HFFc6 (cell line): Measurements from ENCODE around the gene PLXNB2. TPM values are rescaled to one million over a fixed set of nuclear protein-coding genes. Genes with fewer than 3 reads are reported as not detected.
"Not testable (repeated sequence)": the region's sequence is repeated elsewhere in the genome, so short reads cannot be mapped to it uniquely, and the experiment has no call there.

Source experiments
- DNase-seq: peaks from one replicate; pipeline ENCODE4 v3.0.0-alpha.2; 2018
- H3K27ac Mint-ChIP-seq: 2 replicates; pipeline ENCODE4 v1.8.0; 2020; ENCODE audit warnings: mild to moderate bottlenecking, mixed read lengths
- H3K27me3 Mint-ChIP-seq: 2 replicates; pipeline ENCODE4 v1.8.0; 2021; ENCODE audit warnings: mild to moderate bottlenecking, moderate library complexity, mixed read lengths; ENCODE audit not compliant: insufficient read depth
- H3K36me3 Mint-ChIP-seq: 2 replicates; pipeline ENCODE4 v1.8.0; 2021; ENCODE audit warnings: low read depth, mixed read lengths
- H3K4me1 Mint-ChIP-seq: 2 replicates; pipeline ENCODE4 v1.8.0; 2020; ENCODE audit warnings: low read depth, mixed read lengths
- H3K4me3 Mint-ChIP-seq: 2 replicates; pipeline ENCODE4 v1.8.0; 2020; ENCODE audit warnings: mild to moderate bottlenecking, moderate library complexity, mixed read lengths
- H3K9me3 Mint-ChIP-seq: 2 replicates; pipeline ENCODE4 v1.8.0; 2020; ENCODE audit warnings: mild to moderate bottlenecking, mixed read lengths
- total RNA-seq, 6 experiments: library from RNA; stranded (reverse); fragmentation: NEBNext Ultra II Directional; extraction: Animal tissue kit (Norgen Biotek cat#: 25700); gene quantifications; 2 replicates in 1 of 6; 3 replicates in 5 of 6; pipeline ENCODE4 v1.2.3, GENCODE V29; 2021
- TF ChIP-seq, protein P1 (sequence below): fragments of 200-600 bp; sonication (generic); IDR thresholded peaks from 2 replicates; pipeline ENCODE4 v1.5.0; 2021; ENCODE audit warnings: antibody characterized with exemption, mild to moderate bottlenecking

The PLXNB2 gene
- total RNA-seq, 6 experiments from 2014 or later, result 280 to 370 (median 291) TPM

DNA sequence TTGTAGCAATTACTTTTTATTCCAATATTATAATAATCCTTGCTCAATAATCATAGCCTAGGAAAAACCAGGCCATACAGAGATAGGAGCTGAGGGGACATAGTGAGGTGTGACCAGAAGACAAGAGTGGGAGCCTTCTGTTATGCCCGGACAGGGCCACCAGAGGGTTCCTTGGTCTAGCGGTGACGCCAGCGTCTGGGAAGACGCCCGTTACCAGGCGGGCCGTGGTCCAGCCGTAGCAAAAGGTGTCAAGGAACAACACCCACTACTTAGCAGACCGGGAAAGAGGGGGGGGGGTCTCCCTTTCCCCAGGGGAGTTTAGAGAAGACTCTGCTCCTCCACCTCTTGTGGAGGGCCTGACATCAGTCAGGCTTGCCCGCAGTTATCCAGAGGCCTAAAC is 34.1 kb downstream of the PLXNB2 start:
- not testable (repeated sequence) for H3K27ac Mint-ChIP-seq, DNase-seq, H3K9me3 Mint-ChIP-seq, H3K4me1 Mint-ChIP-seq, H3K4me3 Mint-ChIP-seq
- H3K36me3 Mint-ChIP-seq, result peaks cover 18% of the 10 kb centered on the region
- TF ChIP-seq, protein P1, sequence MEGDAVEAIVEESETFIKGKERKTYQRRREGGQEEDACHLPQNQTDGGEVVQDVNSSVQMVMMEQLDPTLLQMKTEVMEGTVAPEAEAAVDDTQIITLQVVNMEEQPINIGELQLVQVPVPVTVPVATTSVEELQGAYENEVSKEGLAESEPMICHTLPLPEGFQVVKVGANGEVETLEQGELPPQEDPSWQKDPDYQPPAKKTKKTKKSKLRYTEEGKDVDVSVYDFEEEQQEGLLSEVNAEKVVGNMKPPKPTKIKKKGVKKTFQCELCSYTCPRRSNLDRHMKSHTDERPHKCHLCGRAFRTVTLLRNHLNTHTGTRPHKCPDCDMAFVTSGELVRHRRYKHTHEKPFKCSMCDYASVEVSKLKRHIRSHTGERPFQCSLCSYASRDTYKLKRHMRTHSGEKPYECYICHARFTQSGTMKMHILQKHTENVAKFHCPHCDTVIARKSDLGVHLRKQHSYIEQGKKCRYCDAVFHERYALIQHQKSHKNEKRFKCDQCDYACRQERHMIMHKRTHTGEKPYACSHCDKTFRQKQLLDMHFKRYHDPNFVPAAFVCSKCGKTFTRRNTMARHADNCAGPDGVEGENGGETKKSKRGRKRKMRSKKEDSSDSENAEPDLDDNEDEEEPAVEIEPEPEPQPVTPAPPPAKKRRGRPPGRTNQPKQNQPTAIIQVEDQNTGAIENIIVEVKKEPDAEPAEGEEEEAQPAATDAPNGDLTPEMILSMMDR, result 0 out of 2 replicates have a peak, but pooled peaks have one; percentile 28
- H3K27me3 Mint-ChIP-seq, result peaks cover 11% of the 10 kb centered on the region

DNA sequence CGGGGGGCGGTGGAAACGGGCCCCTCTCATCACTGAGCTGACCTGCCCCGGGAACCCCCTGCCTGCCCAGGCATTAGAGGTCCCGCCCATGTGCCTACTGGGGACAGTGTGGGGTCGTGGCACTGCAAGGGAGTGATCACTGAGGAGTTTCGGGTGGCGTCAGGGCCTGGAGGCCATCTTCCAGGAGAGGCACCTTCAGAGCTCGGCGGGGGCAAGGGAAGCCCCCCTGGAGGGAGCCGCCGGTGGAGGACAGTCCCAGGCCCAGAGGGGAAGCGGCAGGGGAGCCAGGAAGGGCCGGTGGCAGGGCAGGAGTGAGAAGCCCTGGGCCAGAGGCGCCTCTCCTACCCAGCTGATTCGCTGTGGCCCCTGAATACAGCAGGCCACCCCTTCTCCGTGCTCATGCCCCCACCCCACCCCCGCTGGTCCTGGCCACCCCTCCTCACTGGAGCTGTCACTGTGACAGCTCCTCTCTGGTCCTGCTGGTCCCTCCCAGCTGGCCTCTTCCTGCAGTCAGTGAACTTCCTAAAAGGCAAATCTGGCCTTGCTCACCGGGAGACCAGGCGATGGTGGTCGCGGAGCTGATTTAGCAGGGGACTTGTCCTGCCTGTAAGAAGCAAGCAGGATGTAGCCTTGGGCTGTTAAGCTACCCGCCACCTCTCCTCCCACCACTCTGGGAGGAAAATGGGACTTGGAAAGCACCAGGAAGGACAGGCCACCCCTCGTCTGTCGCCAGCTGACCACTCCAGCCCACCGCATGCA is 35.2 kb downstream of the PLXNB2 start:
- no peak for DNase-seq
- peak overlapping the region; percentile 26; the same call in 1 of the 2 replicates for H3K27ac Mint-ChIP-seq
- peaks cover 14% of the 10 kb centered on the region for H3K36me3 Mint-ChIP-seq
- H3K4me1 Mint-ChIP-seq, result peaks cover 7% of the 10 kb centered on the region; the same call in 1 of the 2 replicates
- H3K27me3 Mint-ChIP-seq, result peaks cover 12% of the 10 kb centered on the region
- no peaks in the 10 kb centered on the region for H3K9me3 Mint-ChIP-seq
- H3K4me3 Mint-ChIP-seq, result no peak overlapping the region
- TF ChIP-seq, protein P1, result no peak; the same call in 1 of the 2 replicates

DNA sequence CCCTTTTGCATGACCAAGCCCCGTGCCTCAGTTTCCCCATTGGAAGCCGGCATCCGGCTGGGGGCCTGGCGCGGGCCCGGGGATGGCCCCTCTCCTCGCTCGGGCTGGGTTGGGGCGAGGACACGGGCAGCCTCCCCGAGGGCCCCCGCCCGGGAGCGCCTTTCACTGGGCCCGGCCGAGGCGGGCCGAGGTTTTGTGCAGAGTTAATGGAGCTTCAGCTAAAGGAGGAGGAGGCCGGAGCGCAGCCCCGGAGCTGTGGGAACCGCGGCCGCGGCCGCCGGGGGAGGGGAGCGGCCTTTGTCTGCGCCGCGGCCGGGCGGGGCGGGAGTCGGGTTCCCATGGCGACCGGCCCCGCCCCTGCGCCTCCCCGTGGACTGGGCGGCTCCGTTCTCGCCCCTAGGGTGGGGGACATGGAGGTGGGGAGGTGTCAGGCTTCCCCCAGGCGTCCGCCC is 35.9 kb downstream of the PLXNB2 start:
- no peak overlapping the region for H3K4me3 Mint-ChIP-seq
- no peak for DNase-seq
- TF ChIP-seq, protein P1, result peak; percentile 41; the same call in 1 of the 2 replicates
- peaks cover 7% of the 10 kb centered on the region for H3K36me3 Mint-ChIP-seq
- peaks cover 6% of the 10 kb centered on the region for H3K27me3 Mint-ChIP-seq
- H3K27ac Mint-ChIP-seq, result no peak overlapping the region
- H3K4me1 Mint-ChIP-seq, result peaks cover 7% of the 10 kb centered on the region; the same call in 1 of the 2 replicates
- H3K9me3 Mint-ChIP-seq, result no peaks in the 10 kb centered on the region

DNA sequence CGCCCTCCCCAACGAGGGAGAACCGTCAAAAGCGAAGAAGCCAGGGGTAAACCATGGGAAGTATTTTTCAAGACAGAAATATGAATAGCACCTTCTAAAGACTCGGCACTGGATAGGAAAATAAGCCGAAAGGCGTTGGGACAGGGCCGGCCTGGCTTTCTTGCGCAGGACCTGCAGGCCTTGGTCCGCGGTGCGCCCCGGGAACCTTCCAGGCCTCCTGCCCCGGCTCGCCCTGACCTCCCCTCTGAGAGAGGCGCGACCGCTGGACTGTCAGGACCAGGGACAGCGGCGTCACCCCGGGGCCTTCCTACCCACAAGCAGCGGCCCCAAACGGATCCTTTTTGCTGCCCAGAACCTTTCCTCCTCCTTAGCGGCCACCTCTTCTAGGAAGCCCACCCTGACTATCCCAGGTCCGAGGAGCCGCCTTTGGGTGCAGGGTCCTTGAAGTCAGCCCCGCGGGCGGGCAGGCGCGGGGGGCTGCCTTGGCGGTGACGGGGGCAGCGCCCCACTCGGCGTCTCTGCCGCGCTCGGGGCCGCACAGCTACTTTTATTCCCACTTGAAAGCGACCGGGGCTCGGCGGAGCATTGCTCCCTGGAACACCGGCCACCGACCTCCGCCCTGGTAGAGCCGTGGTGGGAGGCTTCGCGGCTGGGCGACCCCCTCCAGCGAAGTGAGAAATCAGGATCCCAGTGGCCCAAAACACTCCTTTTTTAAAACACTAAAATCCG is 36.6 kb downstream of the PLXNB2 start:
- H3K9me3 Mint-ChIP-seq, result no peaks in the 10 kb centered on the region
- H3K27ac Mint-ChIP-seq, result no peak overlapping the region
- H3K4me1 Mint-ChIP-seq, result peaks cover 7% of the 10 kb centered on the region; the same call in 1 of the 2 replicates
- H3K36me3 Mint-ChIP-seq, result peaks cover 6% of the 10 kb centered on the region; the same call in 1 of the 2 replicates
- peak overlapping the region; percentile 69 for H3K4me3 Mint-ChIP-seq
- DNase-seq, result peak; percentile 63
- H3K27me3 Mint-ChIP-seq, result peaks cover 8% of the 10 kb centered on the region
- TF ChIP-seq, protein P1, result no peak

DNA sequence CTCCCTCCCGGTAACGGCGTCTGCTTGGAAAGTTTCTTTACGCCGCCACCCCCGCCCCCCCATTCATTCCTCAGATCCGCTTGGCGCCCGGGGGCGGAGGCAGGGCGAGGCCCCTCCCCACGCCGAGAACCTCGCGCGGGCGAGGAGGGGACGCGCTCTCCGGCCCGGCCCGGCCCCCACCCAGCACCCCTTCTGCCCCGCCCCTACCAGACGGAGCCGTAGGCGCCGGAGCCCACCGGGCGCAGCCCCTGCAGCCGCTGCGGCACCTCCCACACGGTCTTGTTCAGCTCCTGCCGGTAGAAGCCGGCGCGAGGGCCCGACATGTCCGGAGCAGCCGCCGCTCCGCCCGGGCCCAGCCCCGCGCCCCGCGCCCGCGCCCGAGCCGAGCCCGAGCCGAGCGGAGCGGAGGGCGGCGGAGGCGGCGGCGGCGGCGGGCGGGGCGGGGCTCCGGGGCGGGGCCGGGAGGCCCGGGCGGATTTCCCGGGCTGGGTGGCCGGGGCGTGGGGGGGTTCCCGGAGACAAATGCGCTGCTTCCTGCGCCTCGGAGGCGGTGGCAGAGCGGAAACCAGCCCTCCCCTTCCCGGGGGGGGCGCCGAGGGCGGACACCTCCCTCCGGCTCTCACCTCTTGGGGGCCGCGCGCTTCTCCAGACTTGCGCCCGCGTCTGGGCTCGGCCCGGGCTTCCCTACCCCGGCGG is 37.3 kb downstream of the PLXNB2 start, which contains the start of gene MAPK11:
TSS of gene MAPK11 (minus strand) at position 411 of the 696 bp plus-strand sequence. CDS start at position 323, 88 bp downstream.
- Mint-ChIP-seq H3K27me3 (peaks cover 8% of the 10 kb centered on the region), H3K4me3 (peak within 1 kb of the TSS; percentile 69), H3K4me1 (peaks cover 7% of the 10 kb centered on the region; the same call in 1 of the 2 replicates), H3K36me3 (peaks cover 6% of the 10 kb centered on the region; the same call in 1 of the 2 replicates), H3K27ac (no peak within 1 kb of the TSS), H3K9me3 (no peaks in the 10 kb centered on the region)
- TF ChIP-seq, protein P1, result no peak
- DNase-seq, result no peak
